Hypothalamus (tissue), 51 donors: Measurements from ENCODE around the gene MARCHF11.

Source experiments
- DNase-seq, 51 donors: peaks; one replicate each; lab custom pipeline; 2025; lab: John Stamatoyannopoulos, UW

Gene MARCHF11

DNA sequence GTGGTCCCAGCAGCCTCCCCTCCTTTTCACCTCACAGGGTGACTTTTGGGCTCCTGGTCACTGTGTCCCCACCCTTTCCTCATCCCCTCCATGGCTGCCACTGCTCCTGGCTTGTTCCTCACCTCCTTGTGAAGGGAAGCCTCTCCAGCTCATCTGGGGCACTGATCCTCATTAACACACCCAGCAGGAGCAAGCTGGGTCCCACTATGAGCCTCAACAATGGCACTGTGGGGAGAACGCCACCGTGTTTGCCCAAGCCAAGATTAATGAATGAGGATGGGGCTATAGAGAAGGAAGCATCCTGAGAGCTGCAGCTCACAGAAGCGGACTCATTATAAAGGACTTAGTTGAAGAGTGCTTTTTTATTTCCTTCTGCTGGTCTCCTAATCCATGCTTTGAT lies 118.4 kb downstream of the MARCHF11 start:
- DNase-seq: no peak

DNA sequence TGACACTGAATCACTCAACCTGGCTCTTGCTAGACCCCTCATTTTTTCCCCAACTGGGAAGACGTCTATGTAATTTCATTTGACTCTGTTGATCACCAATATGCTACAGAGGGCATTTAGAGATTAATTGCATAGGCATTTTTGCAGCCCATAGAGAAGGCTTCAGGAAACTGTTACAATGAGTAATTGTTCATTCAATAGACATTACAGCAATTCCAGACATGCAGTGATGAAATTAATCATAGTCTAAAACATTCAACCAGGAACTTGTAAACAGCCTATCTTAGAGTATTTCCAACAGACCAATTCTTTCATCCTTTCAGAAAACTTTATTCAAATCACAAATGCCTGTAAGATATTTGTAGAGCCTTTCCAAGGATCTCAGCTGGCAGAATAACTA lies 122.3 kb downstream of the MARCHF11 start:
- no peak for DNase-seq

DNA sequence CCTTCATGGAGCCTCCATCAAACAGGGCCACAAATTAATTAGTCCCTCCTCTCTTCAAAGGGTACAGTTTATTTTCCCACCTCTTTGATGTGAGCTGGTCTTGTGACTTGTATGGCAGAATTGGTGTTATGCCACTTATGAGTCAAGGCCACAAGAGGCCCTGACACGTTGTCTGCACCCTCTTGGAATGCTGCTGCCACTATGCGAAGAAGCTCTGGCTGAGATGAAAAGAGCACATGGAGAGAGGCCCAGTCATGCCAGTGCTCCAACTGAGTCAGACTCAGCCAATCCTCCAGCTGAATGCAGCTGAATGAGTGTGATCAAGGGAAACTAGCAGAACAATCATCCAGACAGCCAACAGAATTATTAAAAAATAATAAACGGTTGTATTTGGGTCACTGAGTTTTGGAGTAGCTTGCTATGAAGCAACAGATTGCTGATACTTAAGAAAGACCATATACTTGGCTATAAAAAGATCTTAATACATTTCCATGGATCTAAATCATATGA lies 128.3 kb downstream of the MARCHF11 start:
- no peak for DNase-seq

DNA sequence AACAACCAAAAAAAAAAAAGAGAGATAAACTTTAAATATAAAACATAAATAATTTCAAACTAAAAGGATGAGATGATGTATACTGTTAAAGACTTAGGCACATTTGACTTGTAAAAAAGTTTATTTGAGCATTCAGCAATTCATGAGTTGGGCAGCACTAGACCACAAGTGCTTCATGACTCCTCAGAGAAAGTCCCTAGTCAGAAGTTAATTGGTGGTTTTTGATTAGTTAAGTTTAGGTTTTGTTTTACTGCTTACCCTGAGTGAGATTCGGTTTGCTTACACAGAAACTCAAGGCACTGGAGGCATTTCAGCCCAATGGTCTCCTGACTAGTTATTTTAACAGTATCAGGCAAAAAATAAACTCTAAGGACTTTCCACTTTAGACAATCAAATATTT lies 129.2 kb downstream of the MARCHF11 start:
- no peak for DNase-seq

DNA sequence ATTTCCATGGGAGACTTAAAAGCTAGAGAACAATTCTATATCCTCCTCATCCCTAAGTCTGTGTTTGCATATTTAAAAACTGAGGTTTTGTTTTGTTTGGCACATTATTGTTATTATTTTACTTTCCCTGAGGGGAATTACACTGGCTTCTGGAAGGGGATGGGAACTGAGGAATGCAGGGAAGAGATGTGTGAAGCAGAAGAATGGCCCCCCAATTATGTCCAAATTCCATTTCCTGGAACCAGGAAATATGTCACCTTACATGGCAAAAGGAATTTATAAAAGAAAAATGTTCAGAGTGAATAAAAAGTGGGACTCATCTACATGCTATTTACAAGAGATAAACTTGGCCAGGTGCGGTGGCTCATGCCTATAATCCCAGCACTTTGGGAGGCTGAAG lies 129.8 kb downstream of the MARCHF11 start:
- no peak for DNase-seq

DNA sequence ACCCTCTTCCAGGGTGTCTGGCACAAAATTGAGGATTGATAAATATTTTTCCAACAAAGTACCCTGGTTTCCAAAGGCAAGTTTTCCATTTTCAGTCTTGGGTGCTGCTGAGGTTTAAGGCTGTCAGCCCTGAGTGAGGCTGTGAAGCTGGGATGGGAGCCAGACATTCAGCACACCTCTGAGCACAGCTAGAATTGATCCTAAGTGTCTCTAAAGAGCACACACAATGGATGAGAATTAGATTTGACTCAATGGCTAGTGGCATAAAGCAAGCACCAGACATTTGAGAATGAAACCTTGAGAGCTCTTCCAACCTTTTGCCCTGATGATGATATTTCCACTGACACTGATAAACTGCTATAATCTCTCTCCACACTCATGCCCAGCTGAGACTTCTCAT lies 131.5 kb downstream of the MARCHF11 start:
- no peak for DNase-seq

DNA sequence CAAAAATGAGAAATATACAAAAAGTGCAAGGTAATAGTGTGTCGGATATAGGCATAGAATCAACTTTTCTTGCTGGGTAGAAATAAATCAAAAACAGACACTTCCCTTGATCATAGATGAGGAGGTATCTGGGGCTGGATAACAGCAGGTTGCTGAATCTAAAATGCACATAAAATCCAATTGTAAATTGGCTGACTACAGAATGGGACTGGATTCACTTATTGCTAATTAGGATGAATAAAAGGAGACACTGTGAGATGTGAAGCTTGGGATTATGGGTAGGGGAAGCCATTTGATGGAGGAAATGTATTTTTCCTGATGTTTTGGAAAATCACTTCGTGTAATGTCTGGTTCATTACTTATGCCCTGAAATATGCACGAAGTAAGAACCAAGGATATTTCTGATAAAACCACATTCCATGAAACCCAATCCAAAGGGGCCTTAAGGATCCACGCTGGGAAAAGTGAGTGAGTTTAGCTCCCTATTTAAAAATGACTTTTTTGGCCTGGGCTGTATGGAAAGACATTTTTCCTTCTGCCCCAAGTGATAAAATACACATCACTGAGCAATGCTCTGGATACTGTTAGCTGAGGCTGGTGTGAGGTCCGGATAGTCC lies 136.1 kb downstream of the MARCHF11 start:
- no peak for DNase-seq

DNA sequence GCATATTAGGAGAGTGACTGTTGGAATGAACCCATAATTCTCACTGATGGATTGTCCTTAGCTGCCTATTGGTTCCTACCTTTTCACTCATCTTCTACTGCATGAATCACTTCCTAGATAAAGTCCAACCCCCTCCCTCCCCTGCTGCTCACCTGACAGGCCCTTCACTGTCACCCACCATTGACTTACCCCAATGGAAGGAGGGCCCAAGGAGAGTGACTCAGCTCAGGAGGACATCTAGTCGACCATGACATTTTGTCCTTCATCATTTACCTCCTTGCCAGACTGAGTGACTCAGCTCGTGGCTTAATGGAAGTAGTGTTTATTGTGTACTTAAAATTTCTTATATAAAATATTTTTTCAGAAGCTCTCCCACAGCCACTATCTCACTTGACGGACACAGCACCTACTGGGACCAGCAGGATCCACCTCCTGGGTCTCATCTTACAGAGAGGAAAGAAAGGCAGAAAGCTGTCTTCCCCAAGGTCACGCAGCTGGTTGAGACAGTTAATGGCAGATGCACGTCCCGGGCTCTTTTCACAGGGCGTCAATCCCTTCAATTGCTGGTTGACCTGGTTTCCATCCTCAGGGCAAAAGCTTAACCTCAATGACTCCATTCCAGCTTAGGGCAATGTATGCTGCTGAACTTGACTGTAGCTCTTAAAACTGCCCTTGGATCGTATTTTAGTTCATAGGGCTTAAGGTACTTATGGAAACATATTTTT lies 142.3 kb downstream of the MARCHF11 start:
- DNase-seq: no peak

DNA sequence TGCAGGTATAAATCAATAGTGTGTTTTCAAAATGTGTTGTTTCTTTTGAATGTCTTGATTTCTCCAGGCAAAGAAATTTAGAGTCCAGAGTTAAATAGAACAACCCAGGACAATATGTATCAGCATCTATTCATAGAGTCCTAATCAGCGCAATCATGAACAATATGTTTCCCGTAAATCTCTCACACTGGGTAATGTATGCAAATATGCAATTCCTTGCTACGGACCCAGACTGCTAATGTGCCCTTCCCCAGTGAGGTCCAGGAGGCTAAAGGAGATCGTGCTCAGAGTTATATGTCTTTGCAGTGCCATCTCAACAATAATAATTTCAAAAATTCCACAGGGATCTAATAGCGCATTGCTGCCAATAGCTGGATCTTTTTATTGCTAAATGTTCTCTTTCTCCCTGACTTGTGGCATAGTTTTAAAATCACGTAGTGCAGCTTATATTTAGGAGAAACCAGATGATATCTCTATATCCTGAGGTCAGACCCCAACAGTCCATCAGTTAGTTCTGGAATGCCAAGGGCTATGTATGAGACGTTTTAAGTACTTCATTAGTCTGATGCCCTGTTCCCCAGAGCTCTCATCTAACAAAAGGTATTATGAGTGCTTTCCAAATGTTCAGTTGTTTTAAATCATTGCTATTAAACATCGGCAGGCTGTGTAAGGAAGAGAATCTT lies 145.1 kb downstream of the MARCHF11 start:
- no peak for DNase-seq

DNA sequence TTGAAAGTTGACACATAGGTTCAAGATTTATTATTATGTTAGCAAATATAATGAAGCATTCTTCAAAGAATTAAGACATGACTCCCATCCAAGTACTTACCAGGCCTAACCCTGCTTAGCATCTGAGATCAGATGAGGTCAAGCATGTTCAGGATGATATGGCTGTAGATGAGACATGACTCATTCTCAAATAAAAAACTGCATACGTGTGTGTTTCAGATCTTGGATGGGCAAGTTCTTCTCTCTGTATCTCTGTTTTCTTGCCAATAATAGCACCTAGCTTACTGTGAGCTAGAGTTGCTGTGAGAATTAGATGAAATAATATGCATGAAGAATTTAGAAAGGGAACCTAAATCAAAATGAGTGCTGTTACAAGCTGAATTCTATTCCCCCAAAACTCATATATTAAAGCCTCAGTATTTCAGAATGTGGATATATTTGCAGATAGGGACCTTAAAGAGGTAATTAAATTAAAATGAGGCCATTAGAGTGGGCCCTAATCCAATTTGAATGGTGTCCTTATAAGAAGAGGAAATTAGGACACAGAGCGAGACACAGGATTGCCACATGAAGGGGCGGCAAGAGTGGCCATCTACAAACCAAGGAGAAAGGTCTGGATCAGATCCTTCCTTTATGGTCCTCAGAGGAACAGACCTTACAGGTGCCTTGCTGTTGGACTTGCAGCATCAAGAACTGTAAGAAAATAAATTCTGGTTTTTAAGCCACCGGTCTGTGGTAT lies 146.2 kb downstream of the MARCHF11 start:
- no peak for DNase-seq

DNA sequence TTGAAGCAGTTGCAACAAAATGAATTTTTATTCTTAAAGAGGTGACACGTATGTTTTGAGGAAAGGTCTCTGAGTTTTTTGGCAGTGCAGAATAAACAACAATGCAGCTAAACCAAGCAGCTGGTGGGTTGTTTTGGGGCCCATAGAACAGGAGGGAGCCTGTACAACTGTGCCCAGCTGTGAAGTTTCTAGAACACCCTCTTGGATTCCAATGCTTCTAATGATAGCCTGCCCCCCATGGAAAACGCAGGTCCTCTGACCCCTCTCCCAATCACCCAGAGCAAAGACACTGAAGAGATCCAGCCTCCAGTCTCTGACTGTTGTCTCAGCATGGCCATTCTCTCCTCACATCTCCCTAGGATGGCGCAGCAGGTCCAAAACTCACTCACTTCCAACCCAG lies 150.9 kb downstream of the MARCHF11 start:
- DNase-seq: no peak

DNA sequence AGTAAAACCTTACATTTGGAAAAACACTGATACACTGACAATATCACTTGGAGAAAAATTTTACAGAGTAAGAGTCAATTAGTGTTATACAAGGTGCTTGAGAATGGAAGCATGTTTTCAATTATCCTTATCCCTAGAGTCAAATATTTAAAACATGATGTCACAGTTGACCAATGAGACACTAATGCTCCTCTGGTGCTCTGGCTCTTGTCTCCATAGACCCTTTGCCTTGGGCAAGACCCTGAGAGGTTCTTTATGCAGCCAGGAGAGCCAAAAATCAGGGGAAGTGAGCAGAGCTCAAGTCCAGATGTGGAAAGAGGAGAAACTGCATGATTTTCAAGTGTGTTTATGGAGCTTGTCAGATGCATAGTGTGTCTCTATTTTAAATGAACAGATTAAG lies 153.9 kb downstream of the MARCHF11 start:
- DNase-seq: no peak

DNA sequence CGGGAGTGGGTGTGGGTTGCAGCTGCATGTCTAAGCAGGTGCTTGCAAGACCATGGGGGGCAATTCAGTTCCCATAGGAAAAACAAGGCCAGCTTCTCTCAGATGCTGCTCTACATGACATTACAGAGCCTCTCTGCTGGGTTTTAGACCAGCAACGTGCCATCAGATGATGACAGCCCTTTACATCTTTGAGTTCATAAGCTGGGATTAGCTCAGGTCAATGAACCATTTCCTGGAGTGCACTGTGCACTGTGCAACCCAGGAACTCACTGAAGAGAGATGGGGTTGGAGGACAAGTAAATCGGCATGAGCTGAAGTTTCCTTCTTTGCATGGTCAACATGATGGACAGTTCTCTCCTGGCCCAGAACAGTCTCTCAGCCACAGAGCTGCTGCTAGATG lies 160.6 kb downstream of the MARCHF11 start:
- no peak for DNase-seq

DNA sequence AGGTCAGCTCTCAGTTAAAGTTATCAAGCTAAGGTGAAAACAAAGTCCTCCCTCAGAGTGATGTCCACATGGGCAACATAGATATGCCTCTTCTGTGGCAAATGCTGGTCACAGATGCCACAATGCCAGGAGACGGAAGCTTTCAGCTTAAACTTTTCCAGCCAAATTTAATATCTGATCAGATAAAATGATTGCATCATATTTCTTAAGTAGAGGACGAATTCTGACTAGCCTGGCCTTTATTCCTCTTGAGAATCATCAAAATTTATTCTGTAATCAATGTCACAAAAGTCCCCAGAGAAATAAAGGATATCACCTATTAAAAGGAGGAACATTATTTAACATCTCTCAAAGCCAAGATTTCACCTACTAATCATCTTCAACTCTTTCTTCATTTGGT lies 161.9 kb downstream of the MARCHF11 start:
- DNase-seq: no peak
